IPS DF 19.7 (cell line): ENCODE results near the gene CYB5A.

Experiments
- DNase-seq: peaks from one replicate; pipeline ENCODE4 v3.0.0-alpha.2; 2013; ENCODE audit warnings: low read depth, low spot score

Gene CYB5A

GRCh38 chr18:74248595-74248994, 43.2 kb downstream of the CYB5A start:
- DNase-seq: no peak

DNA sequence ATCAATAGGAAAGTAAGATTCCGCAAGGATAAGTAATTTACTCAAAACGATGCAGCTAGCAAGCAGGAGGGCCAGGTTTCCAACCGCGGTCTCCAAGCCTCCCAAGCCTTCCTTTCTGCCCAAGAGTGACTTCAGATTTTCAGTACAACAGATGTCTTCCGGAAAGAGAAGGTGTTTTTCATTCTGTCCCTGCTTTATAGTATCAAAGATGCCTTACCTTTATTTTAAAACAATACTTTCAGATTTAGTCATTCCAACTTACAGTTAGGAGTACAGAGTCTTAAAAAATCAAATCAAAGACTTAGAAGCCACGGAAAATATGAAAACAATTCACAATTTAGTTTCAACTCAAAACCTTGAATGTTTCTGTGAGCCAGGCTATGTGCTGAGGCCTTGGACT, 43.6 kb downstream of the CYB5A start:
- no peak for DNase-seq

- no peak for DNase-seq
Measured at GRCh38 chr18:74244554-74244953, 47.2 kb downstream of the CYB5A start.

- no peak for DNase-seq
Measured at GRCh38 chr18:74243127-74243526, 48.6 kb downstream of the CYB5A start.

- DNase-seq: no peak
Measured at GRCh38 chr18:74242438-74243096, 49.2 kb downstream of the CYB5A start.

DNA sequence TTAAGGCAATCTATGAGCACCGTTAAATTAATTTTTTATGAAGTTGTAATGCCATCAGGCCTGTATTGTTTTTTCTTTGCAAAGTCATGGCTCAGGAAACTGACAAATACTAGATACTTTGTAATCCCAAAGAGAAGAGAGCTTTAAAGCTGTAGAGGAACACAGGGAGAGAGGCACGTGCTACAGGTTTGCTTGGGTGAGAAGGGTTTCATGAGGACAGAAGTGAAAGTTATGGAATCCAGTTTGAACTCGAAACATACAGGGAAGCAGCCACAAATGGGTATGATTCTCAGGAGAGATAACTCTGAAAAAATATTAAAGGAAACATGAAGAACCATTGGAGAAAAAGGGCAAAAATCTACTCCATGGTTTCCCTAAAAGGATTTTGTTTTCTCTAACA, 49.8 kb downstream of the CYB5A start:
- no peak for DNase-seq

DNA sequence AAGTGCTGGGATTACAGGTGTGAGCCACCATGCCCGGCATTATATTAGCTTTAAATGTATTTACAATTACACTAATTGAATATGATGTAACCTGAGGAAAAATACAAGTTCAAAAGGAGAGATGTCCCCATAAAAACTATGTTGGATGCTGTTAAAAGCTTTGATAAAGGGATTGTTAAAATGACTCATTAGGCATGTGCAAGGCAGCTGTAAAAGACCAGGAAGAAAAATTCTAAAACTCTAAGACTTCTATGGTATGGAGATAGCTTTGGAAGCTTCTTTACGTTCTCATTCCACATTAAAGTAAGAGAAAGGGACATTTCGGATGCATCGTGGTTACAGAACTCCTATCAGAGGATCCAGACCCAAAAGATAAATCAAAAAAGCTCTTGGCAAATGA, 50.3 kb downstream of the CYB5A start:
- DNase-seq: no peak

GRCh38 chr18:74239567-74239966, 52.2 kb downstream of the CYB5A start:
- no peak for DNase-seq

GRCh38 chr18:74234326-74235171, 57.2 kb downstream of the CYB5A start:
- DNase-seq: no peak

- no peak for DNase-seq
Measured at GRCh38 chr18:74233933-74234325, 57.8 kb downstream of the CYB5A start.

DNA sequence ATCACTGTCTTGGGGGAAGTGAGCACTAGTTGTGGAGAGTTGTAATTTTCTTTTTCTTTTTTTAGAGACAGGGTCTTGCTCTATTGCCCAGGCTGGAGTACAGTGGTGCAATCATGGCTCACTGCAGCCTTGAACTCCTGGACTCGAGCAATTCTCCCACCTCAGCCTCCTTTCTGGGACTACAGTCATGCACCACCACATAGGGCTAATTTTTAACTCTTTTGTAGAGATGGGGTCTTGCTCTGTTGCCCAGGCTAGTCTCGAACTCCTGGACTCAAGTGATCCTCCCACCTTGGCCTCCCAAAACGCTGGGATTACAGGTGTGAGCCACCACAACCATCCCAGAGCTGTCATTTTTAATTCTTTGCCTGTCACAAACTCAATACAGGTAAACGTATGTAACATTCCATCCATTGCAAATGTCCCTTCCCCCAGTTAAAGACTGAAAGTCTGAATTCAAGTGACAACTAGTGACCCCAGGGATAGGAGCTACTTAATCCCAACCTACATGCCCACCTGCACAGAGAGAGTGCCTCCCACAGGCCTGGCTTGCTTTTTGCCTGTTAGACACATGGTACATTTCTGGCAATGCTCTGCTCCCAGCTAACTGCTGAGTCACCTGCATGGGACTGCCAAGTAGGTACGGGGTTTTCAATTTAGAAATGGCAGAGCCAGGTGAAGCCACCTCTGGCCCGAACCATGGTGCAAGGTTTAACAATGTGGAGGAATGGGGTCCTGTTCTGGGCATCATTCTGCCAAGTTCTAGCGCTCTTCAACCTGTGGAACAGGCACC, 60.6 kb downstream of the CYB5A start:
- no peak for DNase-seq

- DNase-seq: no peak
Measured at GRCh38 chr18:74229891-74230290, 61.9 kb downstream of the CYB5A start.

GRCh38 chr18:74229005-74229404, 62.8 kb downstream of the CYB5A start:
- no peak for DNase-seq

DNA sequence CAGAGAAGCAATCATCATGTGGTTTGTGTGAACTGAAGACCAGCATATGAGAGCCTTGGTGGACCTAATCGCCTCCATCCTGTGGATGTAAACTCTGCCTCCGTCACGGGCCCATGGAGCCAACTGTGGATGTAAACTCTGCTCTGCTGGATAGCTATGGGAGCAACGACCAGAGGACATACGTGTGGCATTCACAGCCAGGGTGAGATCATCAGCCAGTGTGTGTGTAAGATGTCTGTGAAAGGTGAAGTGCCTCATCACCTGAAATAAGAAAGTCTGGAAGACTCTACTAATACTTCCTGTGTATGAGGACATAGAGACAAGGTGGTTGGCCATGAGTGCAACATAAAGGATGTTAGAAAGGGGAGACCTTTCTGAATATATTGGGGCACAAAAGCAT, 63.5 kb downstream of the CYB5A start:
- DNase-seq: no peak

DNA sequence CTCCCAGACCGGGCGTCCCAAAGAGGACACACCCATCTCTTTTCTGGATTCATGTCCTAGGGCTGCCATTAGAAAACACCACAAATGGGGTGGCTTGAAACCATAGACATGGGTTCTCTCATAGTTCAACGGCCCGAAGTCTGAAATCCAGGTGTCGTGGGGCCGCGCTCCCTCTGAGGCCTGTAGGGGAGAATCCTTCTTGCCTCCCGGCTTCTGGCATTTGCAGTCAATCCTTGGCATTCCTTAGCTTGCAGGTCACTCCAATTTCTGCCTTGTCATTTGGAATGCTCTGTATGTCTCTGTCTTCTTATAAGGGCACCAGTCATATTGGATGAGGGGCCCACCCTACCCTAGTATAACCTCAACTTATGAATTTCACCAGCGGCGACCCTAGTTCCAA, 65.1 kb downstream of the CYB5A start:
- no peak for DNase-seq

DNA sequence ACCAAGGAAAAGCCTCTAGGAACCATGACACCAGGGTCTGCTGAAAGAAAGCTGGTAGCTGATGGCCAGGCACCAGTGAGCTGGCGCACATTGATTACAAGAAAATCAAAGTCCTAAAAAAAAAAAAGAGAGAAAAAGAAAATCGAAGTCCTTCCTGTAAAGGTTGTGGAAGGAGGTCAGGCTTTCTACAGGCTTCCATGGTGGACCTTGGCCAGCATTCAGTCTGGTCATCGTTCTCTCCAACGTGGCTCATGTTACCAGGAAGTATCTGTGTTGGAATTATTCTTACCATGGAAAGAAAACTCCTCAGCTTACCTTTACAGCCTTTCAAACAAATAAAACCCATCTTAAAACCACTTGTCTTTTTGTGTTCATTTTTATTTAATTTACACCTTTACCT, 65.6 kb downstream of the CYB5A start:
- DNase-seq: no peak

DNA sequence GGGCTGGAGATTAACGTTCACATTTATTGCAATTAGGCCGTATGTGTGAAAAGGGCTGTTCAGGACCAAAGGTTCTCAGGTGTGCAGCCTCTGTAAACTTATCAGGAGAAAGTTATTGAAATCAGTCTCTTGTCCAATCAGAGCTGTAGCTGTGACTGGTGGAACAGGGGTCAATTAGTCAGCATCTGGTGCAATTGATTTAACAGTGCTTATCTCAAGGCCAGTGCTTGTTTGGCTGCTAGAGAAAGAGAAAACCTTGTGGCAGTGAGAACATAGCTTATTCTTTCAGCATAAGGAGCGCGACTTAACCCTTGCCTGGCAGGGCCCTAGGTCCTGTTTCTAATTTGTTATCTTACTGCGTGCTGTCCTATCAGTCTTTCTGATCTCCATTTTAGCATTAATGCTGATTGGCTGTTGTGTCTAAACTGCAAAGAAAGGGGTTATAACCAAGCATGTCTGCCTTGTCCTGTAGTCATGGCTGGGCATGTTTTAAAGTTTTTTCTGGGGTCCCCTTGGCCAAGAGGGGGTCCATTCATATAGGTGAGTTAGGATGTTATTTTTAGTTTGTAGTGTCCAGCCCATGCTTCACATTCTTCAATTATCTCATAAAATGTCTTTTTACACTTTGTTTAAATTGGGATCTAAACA, 66.4 kb downstream of the CYB5A start:
- no peak for DNase-seq

DNA sequence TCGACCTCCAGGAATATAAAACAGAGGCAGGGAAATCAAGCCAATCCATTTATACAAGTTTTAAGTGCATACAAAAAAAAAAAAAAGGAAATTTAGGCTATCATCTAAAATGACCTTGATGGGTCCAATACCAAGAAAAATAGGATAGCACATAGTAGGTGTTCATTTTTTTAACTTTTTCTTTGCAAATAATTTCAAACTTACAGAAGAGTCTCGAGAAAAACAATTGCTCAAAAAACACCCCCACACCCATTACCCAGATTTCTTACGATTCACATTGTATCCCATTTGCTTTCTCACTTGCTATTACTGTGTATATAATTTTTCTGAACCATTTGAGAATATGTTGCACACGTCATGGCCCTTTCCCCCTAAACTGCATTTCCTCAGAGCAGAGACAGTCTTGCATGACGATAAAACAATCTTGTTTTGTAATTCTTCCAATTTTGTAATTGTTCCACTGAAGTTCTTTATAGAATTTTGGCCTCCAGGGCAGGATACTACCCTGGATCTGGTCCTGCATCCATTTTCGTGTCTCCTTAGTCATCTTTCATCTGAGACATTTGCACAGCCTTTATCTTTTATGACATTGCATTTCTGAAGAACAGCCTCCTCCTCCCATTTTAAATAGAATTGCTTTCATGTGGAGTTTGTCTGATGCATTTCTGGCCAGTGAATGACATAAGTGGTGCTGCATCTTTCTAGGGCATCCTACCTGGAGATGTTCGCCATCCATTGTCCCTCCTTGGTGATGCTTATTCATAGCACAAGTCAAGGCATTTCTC, 68.9 kb downstream of the CYB5A start:
- DNase-seq: no peak

GRCh38 chr18:74221081-74221480, 70.7 kb downstream of the CYB5A start:
- no peak for DNase-seq

GRCh38 chr18:74219056-74219455, 72.7 kb downstream of the CYB5A start:
- DNase-seq: no peak

- DNase-seq: no peak
Measured at GRCh38 chr18:74217476-74218143, 74.2 kb downstream of the CYB5A start.
